Type B pancreatic cell (in vitro differentiated cells): ENCODE results near the gene TCEA2. TPM values are rescaled to one million over a fixed set of nuclear protein-coding genes. Genes with fewer than 3 reads are reported as not detected.
A peak's percentile ranks its signal among the peaks of the same experiment; 100 is the strongest.

Experiments
- DNase-seq: peaks from one replicate; pipeline ENCODE4 v3.0.0; 2021; ENCODE audit warnings: mixed read lengths; ENCODE audit not compliant: unreplicated experiment; ENCODE audit errors: extremely low spot score
- H3K27ac Mint-ChIP-seq: 2 replicates; pipeline ENCODE4 v1.8.0; 2021; ENCODE audit warnings: mild to moderate bottlenecking, mixed read lengths
- H3K27me3 Mint-ChIP-seq: 2 replicates; pipeline ENCODE4 v1.8.0; 2021; ENCODE audit warnings: mixed read lengths
- H3K36me3 Mint-ChIP-seq: 2 replicates; pipeline ENCODE4 v1.8.0; 2021; ENCODE audit warnings: mixed read lengths
- H3K4me1 Mint-ChIP-seq: one replicate; pipeline ENCODE4 v1.8.0; 2021; ENCODE audit warnings: mixed read lengths; ENCODE audit not compliant: unreplicated experiment
- H3K4me3 Mint-ChIP-seq: 2 replicates; pipeline ENCODE4 v1.8.0; 2021; ENCODE audit warnings: mild to moderate bottlenecking, mixed read lengths
- H3K9me3 Mint-ChIP-seq: 2 replicates; pipeline ENCODE4 v1.8.0; 2021; ENCODE audit warnings: mixed read lengths
- total RNA-seq: library from RNA; stranded (reverse); gene quantifications from 2 replicates; pipeline ENCODE4 v1.2.1, GENCODE V29; 2021; ENCODE audit warnings: low replicate concordance
- TF ChIP-seq, protein P1 (sequence below): fragments of 200-600 bp; sonication (generic); conservative IDR thresholded peaks from 2 replicates; pipeline ENCODE4 v1.5.0; 2021; ENCODE audit warnings: antibody characterized with exemption, mild to moderate bottlenecking

Gene TCEA2
- total RNA-seq, 1 donor from 2014 or later: 73.3 TPM

DNA sequence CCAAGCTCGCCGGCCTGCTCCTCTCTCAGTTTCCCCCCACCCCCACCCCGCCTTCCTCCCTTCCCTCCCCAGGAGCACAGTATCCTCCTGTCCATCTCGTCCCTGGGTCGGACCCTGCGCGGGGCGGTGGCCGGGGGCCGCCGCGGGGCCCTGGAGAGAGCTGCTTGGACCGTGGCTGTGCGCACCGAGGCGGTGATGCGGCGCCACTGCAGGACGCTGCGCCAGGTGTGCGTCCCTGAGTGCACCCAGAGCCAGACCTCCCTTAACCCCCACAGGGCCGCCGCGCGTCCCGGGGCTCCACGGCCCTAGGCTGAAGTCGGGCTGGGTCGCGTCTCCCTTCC, 24.8 kb upstream of the TCEA2 start:
- H3K27ac Mint-ChIP-seq: no peak overlapping the region
- TF ChIP-seq, protein P1, sequence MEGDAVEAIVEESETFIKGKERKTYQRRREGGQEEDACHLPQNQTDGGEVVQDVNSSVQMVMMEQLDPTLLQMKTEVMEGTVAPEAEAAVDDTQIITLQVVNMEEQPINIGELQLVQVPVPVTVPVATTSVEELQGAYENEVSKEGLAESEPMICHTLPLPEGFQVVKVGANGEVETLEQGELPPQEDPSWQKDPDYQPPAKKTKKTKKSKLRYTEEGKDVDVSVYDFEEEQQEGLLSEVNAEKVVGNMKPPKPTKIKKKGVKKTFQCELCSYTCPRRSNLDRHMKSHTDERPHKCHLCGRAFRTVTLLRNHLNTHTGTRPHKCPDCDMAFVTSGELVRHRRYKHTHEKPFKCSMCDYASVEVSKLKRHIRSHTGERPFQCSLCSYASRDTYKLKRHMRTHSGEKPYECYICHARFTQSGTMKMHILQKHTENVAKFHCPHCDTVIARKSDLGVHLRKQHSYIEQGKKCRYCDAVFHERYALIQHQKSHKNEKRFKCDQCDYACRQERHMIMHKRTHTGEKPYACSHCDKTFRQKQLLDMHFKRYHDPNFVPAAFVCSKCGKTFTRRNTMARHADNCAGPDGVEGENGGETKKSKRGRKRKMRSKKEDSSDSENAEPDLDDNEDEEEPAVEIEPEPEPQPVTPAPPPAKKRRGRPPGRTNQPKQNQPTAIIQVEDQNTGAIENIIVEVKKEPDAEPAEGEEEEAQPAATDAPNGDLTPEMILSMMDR: no peak
- no peak for DNase-seq
- H3K4me1 Mint-ChIP-seq: no peaks in the 10 kb centered on the region
- H3K36me3 Mint-ChIP-seq: no peaks in the 10 kb centered on the region
- H3K9me3 Mint-ChIP-seq: no peaks in the 10 kb centered on the region
- peaks cover 47% of the 10 kb centered on the region for H3K27me3 Mint-ChIP-seq
- H3K4me3 Mint-ChIP-seq: no peak overlapping the region

DNA sequence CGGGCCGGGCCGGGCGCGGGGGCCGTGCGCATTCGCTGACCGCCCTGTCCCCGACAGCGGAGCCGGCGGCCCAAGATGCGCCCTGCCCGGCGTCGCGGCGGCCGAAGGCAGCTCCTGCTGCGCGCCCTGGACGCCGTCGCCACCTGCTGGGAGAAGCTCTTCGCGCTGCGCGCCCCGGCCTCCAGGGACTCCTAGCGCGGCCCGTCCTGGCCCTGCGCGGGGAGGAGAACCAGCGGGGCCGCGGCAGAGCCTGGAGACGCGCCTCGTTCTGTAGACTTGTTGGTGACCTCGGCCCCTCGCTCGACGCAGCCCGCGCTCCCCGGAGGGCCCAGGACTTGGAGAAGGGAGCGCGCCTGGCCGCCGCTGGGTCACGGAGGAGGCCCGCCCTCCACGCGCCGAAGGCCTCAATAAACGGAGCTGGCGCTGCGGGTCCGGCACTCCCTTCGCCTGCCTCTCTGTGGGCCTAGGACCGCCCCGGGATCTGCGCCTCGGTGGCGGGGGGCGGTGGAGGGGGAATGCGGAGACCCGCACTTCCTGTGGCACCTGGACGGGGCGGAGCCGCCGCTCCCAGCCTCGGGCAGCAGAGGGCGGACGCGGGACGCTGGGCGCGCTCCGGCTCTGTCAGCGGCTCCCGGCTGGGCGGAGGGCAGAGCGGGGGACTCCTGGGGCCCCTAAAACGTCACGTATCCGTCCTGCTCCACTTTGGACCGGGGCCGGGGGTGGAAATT, 24.3 kb upstream of the TCEA2 start:
- H3K9me3 Mint-ChIP-seq: no peaks in the 10 kb centered on the region

DNA sequence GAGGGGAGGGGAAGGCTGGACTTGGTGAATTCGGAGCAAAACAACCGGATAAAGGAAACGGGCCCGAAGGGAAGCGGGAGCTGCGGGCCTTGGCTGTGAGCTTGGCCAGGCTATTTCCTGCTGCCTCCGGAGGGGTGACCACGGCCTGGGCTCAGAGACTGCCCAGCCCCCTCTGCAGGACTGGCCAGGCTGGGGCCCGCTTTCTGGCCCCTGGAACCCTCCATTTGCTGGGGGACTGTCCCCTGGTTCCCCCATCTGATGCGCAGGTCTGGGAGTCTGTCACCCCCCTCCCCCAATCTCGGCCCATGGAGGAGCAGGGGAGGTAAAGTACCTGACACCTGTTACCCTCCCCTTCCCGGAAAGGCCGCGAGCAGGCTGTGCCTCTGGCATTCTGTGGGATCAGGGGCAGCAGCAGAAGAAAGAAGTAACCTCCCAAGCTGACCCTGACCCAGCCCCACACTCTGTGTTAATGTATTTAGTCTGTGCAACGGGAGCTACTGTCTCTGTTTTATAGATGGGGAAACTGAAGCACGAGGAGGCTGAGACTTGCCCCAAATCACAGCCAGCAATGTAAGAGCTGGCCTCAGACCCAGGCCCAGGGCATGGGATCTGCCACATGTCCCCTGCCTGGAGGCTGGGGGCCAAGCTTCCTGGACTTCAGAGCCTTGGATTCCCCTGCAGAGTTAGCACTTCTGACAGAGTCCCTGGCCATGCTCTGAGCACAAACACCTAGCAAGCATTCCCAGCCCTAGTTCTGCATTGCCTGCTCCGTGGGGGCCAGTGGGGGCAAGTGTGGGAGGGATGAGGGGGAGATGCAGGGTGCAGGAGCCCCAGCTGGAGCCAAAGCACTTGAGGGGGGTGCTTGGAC, 23.5 kb upstream of the TCEA2 start:
- H3K27ac Mint-ChIP-seq: peak overlapping the region; percentile 89
- peaks cover 60% of the 10 kb centered on the region for H3K27me3 Mint-ChIP-seq
- H3K36me3 Mint-ChIP-seq: no peaks in the 10 kb centered on the region
- TF ChIP-seq, protein P1: no peak
- peaks cover 2% of the 10 kb centered on the region for H3K4me1 Mint-ChIP-seq
- DNase-seq: no peak
- no peaks in the 10 kb centered on the region for H3K9me3 Mint-ChIP-seq
- peak overlapping the region; percentile 79 for H3K4me3 Mint-ChIP-seq

More for the DNA sequence above, 24.3 kb upstream of the TCEA2 start:
- peak overlapping the region; percentile 79 for H3K4me3 Mint-ChIP-seq
- no peaks in the 10 kb centered on the region for H3K4me1 Mint-ChIP-seq
- TF ChIP-seq, protein P1: peak; percentile 79
- peaks cover 52% of the 10 kb centered on the region for H3K27me3 Mint-ChIP-seq
- DNase-seq: no peak
- H3K27ac Mint-ChIP-seq: peak overlapping the region; percentile 89
- no peaks in the 10 kb centered on the region for H3K36me3 Mint-ChIP-seq

DNA sequence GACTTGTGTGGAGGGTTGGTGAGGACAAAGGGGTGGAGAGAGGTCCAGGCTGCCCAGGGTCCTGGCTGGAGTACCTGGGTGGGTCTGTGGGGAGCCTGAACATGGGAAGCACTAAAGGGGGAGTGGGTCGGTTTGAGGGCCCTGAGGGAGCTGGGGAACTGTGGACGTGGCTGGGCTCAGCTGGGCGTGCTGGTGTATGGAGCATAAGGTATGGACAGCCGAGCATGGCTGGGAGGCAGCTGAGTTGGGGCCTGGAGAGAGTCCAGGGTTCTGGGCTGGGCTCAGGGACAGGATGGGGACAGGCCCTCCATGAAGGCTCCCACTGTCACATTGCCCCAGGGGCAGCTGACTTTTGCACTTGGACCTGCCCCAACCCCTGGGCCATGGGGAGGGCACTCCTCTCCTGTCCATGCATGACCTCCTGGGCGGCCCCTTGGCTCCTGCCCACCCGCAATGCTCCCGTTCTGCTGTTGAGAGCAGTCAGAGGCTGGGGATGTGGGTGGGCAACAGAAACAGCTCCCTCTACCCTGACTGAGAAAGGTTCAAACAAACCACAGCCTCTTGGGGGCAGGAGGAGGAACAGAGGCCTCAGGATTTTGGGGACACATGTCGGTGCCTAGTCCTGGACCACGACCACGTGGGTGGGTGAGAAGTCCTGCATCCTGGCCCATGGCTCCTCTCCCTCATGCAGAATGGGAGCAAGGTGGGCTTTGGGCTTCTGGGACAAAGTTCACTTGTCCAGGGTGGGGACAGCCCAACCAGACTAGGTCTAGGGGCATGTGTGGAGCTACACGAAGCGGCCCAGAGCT, 22.6 kb upstream of the TCEA2 start:
- H3K36me3 Mint-ChIP-seq: no peaks in the 10 kb centered on the region
- peaks cover 5% of the 10 kb centered on the region for H3K4me1 Mint-ChIP-seq
- peak overlapping the region; percentile 79 for H3K4me3 Mint-ChIP-seq
- H3K9me3 Mint-ChIP-seq: no peaks in the 10 kb centered on the region
- peaks cover 69% of the 10 kb centered on the region for H3K27me3 Mint-ChIP-seq
- DNase-seq: no peak
- peak overlapping the region; percentile 93 for H3K27ac Mint-ChIP-seq
- TF ChIP-seq, protein P1: no peak

DNA sequence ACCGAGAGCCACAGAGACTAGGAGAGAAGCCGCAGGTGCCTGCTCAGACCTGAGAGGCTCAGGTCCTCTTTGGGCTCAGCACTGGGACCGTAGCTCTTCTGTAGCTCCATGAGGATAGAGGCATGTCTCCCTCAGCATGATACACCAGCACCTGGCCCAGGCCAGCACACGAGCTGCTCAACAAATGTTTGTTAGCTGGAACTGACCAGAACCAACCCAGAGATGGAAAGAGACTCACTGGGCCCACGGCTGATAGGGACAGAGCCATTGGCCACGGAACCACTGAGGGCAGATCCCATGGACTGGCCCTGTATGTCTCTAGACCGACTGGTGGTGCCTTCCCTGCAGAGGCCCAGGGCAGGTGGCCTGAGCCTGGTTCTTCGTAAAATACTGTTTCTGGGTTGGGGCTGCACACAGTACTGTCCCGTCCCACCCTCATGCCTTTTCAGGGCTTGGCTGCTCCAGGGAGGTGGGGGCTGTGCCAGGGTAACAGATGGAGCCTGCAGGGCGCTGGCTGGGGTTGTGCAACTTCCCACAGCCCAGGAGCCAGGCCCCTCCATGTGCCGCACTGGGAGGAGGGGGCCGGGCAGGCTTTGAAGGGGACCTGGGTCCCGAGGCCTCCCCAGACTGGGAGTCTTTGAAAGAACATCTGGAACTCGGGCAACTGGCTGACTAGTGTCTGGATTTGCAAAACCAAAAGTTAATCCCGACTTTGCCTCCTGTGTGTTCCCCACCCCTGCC, 21.8 kb upstream of the TCEA2 start:
- Mint-ChIP-seq H3K27ac (peak overlapping the region; percentile 93), H3K9me3 (no peaks in the 10 kb centered on the region), H3K27me3 (peaks cover 77% of the 10 kb centered on the region), H3K4me3 (peak overlapping the region; percentile 77), H3K36me3 (no peaks in the 10 kb centered on the region), H3K4me1 (peaks cover 5% of the 10 kb centered on the region)
- DNase-seq: no peak
- TF ChIP-seq, protein P1: no peak
